ENCODE results near the gene CEP170.

DNA sequence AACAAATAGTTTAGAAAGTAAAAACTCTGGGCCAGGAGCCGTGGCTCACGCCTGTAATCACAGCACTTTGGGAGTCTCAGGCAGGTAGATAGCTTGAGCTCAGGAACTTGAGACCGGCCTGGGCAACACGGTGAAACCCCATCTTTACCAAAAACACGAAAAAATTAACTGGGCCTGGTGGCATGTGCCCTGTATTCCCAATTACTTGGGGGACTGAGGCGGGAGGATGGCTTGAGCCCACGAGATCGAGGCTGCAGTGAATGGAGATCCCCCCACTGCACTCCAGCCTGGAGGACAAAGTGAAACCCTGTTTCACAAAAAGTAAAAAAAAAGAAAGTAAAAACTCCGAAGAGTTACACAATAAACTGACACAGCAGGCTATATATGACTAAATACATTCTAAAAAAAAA lies 10.6 kb downstream of the CEP170 start:
- TF ChIP-seq TEAD4 (IDR thresholded peaks at IDR 0.05) (no peak), CEBPB (IDR thresholded peaks at IDR 0.05) (no peak), CREB1 (IDR thresholded peaks at IDR 0.05; ENCODE audit: low read depth) (no peak), TAF1 (IDR thresholded peaks at IDR 0.05; ENCODE audit: low read depth) (no peak), RAD21 (IDR thresholded peaks at IDR 0.05; ENCODE audit: low read depth) (no peak), FOXM1 (IDR thresholded peaks at IDR 0.05; ENCODE audit: borderline replicate concordance, low read depth) (no peak), ZBTB7A (IDR thresholded peaks at IDR 0.05; ENCODE audit: low read depth) (no peak), NFIC (IDR thresholded peaks at IDR 0.05) (no peak), EP300 (IDR thresholded peaks at IDR 0.05; ENCODE audit: borderline replicate concordance) (no peak), TCF12 (IDR thresholded peaks at IDR 0.05; ENCODE audit: low read depth) (no peak), YY1 (IDR thresholded peaks at IDR 0.05; ENCODE audit: low read depth) (no peak)
- TF ChIP-seq, protein P1, sequence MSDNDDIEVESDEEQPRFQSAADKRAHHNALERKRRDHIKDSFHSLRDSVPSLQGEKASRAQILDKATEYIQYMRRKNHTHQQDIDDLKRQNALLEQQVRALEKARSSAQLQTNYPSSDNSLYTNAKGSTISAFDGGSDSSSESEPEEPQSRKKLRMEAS (IDR thresholded peaks at IDR 0.05), result no peak
- TF ChIP-seq, protein P2, sequence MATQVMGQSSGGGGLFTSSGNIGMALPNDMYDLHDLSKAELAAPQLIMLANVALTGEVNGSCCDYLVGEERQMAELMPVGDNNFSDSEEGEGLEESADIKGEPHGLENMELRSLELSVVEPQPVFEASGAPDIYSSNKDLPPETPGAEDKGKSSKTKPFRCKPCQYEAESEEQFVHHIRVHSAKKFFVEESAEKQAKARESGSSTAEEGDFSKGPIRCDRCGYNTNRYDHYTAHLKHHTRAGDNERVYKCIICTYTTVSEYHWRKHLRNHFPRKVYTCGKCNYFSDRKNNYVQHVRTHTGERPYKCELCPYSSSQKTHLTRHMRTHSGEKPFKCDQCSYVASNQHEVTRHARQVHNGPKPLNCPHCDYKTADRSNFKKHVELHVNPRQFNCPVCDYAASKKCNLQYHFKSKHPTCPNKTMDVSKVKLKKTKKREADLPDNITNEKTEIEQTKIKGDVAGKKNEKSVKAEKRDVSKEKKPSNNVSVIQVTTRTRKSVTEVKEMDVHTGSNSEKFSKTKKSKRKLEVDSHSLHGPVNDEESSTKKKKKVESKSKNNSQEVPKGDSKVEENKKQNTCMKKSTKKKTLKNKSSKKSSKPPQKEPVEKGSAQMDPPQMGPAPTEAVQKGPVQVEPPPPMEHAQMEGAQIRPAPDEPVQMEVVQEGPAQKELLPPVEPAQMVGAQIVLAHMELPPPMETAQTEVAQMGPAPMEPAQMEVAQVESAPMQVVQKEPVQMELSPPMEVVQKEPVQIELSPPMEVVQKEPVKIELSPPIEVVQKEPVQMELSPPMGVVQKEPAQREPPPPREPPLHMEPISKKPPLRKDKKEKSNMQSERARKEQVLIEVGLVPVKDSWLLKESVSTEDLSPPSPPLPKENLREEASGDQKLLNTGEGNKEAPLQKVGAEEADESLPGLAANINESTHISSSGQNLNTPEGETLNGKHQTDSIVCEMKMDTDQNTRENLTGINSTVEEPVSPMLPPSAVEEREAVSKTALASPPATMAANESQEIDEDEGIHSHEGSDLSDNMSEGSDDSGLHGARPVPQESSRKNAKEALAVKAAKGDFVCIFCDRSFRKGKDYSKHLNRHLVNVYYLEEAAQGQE (IDR thresholded peaks at IDR 0.05; ENCODE audit: low read depth), result no peak

All from Ishikawa (cell line).